ENCODE data around the gene HS6ST1. TPM values are rescaled to one million over a fixed set of nuclear protein-coding genes. Genes with fewer than 3 reads are reported as not detected.

Gene HS6ST1
- total RNA-seq, 1 donor from 2014 or later, result 23.3 TPM

DNA sequence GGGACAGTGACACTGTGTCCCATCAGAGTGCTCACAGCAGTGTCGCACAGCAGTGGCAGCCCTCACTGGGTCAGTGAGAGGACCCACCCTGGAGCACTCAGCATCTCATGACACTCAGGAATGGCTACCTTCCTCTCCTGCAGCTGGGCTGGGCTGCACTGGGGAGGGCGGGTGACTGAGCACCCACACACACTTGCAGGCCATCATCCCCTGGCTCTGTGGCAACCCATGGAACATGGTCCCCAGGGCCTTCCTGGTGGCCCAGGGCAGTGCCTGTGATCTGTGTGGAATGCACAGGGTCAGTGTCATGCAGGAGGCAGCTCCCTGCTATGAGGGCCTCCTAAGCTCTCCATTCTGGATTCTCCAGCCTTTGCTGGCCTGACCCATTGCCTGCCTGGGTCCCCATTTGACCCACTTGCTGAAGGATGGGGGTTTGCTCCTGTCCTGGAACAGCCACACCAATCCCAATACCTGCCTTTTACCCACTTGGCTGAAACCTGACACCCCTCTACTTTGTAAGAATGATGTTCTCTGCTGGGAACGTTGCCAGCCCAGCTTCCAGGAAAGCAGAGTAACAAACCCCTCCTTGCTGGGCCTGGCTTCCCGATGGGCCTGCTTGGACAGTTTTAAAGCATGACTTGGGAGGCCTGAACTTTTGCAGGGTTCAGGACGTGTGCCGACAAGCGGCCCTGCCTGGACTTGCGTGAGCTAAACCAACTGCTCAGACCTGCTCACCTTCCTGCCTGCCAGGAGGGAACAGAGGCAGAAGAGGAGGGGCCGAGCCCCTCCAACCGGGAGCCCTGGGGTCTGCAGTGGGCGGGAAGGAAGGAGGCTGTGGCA, 13.7 kb downstream of the HS6ST1 start:
- no peaks in the 10 kb centered on the region for H3K9me3 Mint-ChIP-seq (ENCODE audit: unreplicated experiment)
- H3K4me3 Mint-ChIP-seq (ENCODE audit: unreplicated experiment), result no peak overlapping the region
- peaks cover 3% of the 10 kb centered on the region for H3K36me3 Mint-ChIP-seq (ENCODE audit: low read depth, unreplicated experiment)
- TF ChIP-seq, protein P1, sequence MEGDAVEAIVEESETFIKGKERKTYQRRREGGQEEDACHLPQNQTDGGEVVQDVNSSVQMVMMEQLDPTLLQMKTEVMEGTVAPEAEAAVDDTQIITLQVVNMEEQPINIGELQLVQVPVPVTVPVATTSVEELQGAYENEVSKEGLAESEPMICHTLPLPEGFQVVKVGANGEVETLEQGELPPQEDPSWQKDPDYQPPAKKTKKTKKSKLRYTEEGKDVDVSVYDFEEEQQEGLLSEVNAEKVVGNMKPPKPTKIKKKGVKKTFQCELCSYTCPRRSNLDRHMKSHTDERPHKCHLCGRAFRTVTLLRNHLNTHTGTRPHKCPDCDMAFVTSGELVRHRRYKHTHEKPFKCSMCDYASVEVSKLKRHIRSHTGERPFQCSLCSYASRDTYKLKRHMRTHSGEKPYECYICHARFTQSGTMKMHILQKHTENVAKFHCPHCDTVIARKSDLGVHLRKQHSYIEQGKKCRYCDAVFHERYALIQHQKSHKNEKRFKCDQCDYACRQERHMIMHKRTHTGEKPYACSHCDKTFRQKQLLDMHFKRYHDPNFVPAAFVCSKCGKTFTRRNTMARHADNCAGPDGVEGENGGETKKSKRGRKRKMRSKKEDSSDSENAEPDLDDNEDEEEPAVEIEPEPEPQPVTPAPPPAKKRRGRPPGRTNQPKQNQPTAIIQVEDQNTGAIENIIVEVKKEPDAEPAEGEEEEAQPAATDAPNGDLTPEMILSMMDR (IDR thresholded peaks at IDR 0.05; ENCODE audit: unreplicated experiment), result no peak
- no peak for DNase-seq (ENCODE audit: low spot score)
- H3K4me1 Mint-ChIP-seq (ENCODE audit: unreplicated experiment), result peaks cover 5% of the 10 kb centered on the region
- no peak overlapping the region for H3K27ac Mint-ChIP-seq (ENCODE audit: unreplicated experiment)
- H3K27me3 Mint-ChIP-seq (ENCODE audit: unreplicated experiment), result peaks cover 6% of the 10 kb centered on the region

GRCh38 chr2:128304330-128304714, 14.3 kb downstream of the HS6ST1 start:
- peaks cover 3% of the 10 kb centered on the region for H3K36me3 Mint-ChIP-seq (ENCODE audit: low read depth, unreplicated experiment)
- H3K9me3 Mint-ChIP-seq (ENCODE audit: unreplicated experiment), result no peaks in the 10 kb centered on the region
- no peak overlapping the region for H3K4me3 Mint-ChIP-seq (ENCODE audit: unreplicated experiment)
- H3K4me1 Mint-ChIP-seq (ENCODE audit: unreplicated experiment), result no peaks in the 10 kb centered on the region
- peaks cover 6% of the 10 kb centered on the region for H3K27me3 Mint-ChIP-seq (ENCODE audit: unreplicated experiment)
- no peak overlapping the region for H3K27ac Mint-ChIP-seq (ENCODE audit: unreplicated experiment)
- DNase-seq (ENCODE audit: low spot score), result no peak
- TF ChIP-seq, protein P1 (IDR thresholded peaks at IDR 0.05; ENCODE audit: unreplicated experiment), result no peak

GRCh38 chr2:128303911-128304310, 14.8 kb downstream of the HS6ST1 start:
- DNase-seq (ENCODE audit: low spot score), result no peak
- Mint-ChIP-seq H3K4me1 (ENCODE audit: unreplicated experiment) (no peaks in the 10 kb centered on the region), H3K4me3 (ENCODE audit: unreplicated experiment) (no peak overlapping the region), H3K27ac (ENCODE audit: unreplicated experiment) (no peak overlapping the region), H3K9me3 (ENCODE audit: unreplicated experiment) (no peaks in the 10 kb centered on the region), H3K27me3 (ENCODE audit: unreplicated experiment) (peaks cover 6% of the 10 kb centered on the region), H3K36me3 (ENCODE audit: low read depth, unreplicated experiment) (peaks cover 3% of the 10 kb centered on the region)
- TF ChIP-seq, protein P1 (IDR thresholded peaks at IDR 0.05; ENCODE audit: unreplicated experiment), result no peak

DNA sequence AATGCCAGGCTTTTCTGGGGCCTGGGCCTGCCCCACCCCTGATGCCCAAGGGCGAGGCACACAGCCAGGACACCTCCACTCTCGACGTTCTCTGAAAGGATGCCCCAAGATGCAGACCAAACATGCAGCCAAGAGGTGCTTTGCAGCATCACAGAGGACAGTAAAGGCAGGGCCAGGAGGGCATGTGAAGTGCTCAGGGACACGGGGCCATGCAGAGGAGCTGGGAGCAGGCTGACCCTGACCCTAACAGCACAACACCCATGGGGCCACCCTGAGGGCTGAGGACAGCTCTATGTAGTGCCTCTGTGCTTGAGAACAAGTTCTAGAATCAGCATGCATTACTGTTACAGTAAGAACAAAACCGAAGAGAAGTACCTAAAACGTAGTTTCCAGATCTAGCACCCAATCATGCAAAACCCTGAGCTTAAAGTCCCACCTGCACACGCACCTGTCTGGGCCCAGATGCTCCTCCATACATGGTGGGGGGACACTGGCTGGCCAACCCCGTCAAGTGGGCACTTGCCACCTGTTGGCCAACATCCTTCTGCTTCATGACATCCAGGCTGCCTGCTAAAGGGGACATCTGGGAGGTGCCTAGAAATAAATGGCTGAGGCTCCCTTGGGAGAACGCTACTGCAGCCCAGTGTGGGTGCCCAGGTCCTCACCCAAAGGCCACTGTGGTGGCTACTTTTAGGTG, 15.4 kb downstream of the HS6ST1 start:
- TF ChIP-seq, protein P1 (IDR thresholded peaks at IDR 0.05; ENCODE audit: unreplicated experiment), result no peak
- no peak for DNase-seq (ENCODE audit: low spot score)
- Mint-ChIP-seq H3K36me3 (ENCODE audit: low read depth, unreplicated experiment) (peaks cover 7% of the 10 kb centered on the region), H3K27me3 (ENCODE audit: unreplicated experiment) (peaks cover 11% of the 10 kb centered on the region), H3K9me3 (ENCODE audit: unreplicated experiment) (no peaks in the 10 kb centered on the region), H3K4me3 (ENCODE audit: unreplicated experiment) (no peak overlapping the region), H3K27ac (ENCODE audit: unreplicated experiment) (no peak overlapping the region), H3K4me1 (ENCODE audit: unreplicated experiment) (peaks cover 2% of the 10 kb centered on the region)

GRCh38 chr2:128302744-128303067, 16.0 kb downstream of the HS6ST1 start:
- H3K4me3 Mint-ChIP-seq (ENCODE audit: unreplicated experiment), result no peak overlapping the region
- no peaks in the 10 kb centered on the region for H3K9me3 Mint-ChIP-seq (ENCODE audit: unreplicated experiment)
- no peak overlapping the region for H3K27ac Mint-ChIP-seq (ENCODE audit: unreplicated experiment)
- H3K27me3 Mint-ChIP-seq (ENCODE audit: unreplicated experiment), result peaks cover 12% of the 10 kb centered on the region
- peaks cover 2% of the 10 kb centered on the region for H3K4me1 Mint-ChIP-seq (ENCODE audit: unreplicated experiment)
- TF ChIP-seq, protein P1 (IDR thresholded peaks at IDR 0.05; ENCODE audit: unreplicated experiment), result no peak
- no peak for DNase-seq (ENCODE audit: low spot score)
- peaks cover 5% of the 10 kb centered on the region for H3K36me3 Mint-ChIP-seq (ENCODE audit: low read depth, unreplicated experiment)
